ENCODE data around the gene IPO5.

DNA sequence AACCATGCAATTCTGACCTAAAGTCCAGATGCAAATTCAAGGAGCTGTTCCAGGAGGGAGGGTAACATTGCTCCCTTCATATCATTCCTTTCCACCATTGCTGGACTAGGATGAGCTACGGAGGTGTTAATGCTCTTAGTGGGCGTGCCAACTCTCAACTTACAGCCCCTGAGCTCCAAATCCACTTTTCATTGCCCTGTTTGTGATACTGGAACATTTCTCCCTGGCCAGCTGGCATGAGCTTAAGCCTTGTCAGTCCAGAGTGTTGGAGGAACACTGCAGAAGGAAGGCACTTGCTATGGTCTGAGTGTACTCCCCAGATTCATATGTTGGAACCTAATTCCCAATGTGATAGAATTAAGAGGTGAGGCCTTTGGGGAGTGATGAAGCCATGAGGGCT lies 119.0 kb downstream of the IPO5 start:
- TF ChIP-seq, protein P1, sequence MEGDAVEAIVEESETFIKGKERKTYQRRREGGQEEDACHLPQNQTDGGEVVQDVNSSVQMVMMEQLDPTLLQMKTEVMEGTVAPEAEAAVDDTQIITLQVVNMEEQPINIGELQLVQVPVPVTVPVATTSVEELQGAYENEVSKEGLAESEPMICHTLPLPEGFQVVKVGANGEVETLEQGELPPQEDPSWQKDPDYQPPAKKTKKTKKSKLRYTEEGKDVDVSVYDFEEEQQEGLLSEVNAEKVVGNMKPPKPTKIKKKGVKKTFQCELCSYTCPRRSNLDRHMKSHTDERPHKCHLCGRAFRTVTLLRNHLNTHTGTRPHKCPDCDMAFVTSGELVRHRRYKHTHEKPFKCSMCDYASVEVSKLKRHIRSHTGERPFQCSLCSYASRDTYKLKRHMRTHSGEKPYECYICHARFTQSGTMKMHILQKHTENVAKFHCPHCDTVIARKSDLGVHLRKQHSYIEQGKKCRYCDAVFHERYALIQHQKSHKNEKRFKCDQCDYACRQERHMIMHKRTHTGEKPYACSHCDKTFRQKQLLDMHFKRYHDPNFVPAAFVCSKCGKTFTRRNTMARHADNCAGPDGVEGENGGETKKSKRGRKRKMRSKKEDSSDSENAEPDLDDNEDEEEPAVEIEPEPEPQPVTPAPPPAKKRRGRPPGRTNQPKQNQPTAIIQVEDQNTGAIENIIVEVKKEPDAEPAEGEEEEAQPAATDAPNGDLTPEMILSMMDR (IDR thresholded peaks at IDR 0.05) = no peak
- TF ChIP-seq POLR2A (IDR thresholded peaks at IDR 0.05) = no peak
